SK-N-SH (cell line): Measurements from ENCODE around the gene VOPP1. TPM values are rescaled to one million over a fixed set of nuclear protein-coding genes. Genes with fewer than 3 reads are reported as not detected.

ENCODE experiments used
- CTCF ChIA-PET: fragments of 300-600, 350-600 bp; formaldehyde crosslinking; extraction: SDS; loops from one replicate; lab custom pipeline; 2021; lab: Yijun Ruan, JAX
- POLR2A ChIA-PET: fragments of 350-600 bp; sonication (Branson Sonifier 250); formaldehyde crosslinking; extraction: SDS; loops from one replicate; lab custom pipeline; 2020; ENCODE audit warnings: antibody characterized with exemption, inconsistent platforms; lab: Yijun Ruan, JAX
- DNase-seq: peaks from one replicate; pipeline ENCODE4 v3.0.0; 2012
- H2AFZ ChIP-seq: fragments of 200-600 bp; sonication (generic); 2 replicates; pipeline ENCODE4 v1.8.1; 2016; ENCODE audit warnings: antibody characterized with exemption, mild to moderate bottlenecking, low read depth
- H3F3A ChIP-seq: fragments of 200-600 bp; sonication (generic); replicated peaks from 2 replicates; pipeline ENCODE3; 2016; ENCODE audit warnings: antibody characterized with exemption, mild to moderate bottlenecking; ENCODE audit not compliant: insufficient read depth
- H3K27ac ChIP-seq, 2 experiments: fragments of 200-500 bp in 1 of 2; fragments of 200-600 bp in 1 of 2; sonication (Bioruptor generic) in 1 of 2; sonication (generic), shearing (Covaris generic) in 1 of 2; 2 replicates each; pipeline versions ENCODE4 v1.5.1 to v1.6.1; 2014 to 2016; ENCODE audit warnings: low read depth in 2 of 2, inconsistent platforms in 1 of 2, low read length in 1 of 2, mild to moderate bottlenecking in 1 of 2, mixed read lengths in 1 of 2
- H3K27me3 ChIP-seq: fragments of 200-600 bp; sonication (generic), shearing (Covaris generic); 2 replicates; pipeline ENCODE4 v1.6.1; 2016; ENCODE audit warnings: mixed run types; ENCODE audit not compliant: insufficient read depth
- H3K36me3 ChIP-seq, 2 experiments: fragments of 200-500 bp in 1 of 2; fragments of 200-600 bp in 1 of 2; sonication (Bioruptor generic) in 1 of 2; sonication (generic) in 1 of 2; replicated peaks in 1 of 2; 2 replicates each; pipeline versions ENCODE3 to v1.5.1; 2014 to 2016; ENCODE audit warnings: low read length in 1 of 2, mild to moderate bottlenecking in 1 of 2; ENCODE audit not compliant: insufficient read depth in 2 of 2, control insufficient read depth in 1 of 2
- H3K4me1 ChIP-seq, 2 experiments: fragments of 200-500 bp in 1 of 2; fragments of 200-600 bp in 1 of 2; sonication (Bioruptor generic) in 1 of 2; sonication (generic), shearing (Covaris generic) in 1 of 2; 2 replicates each; pipeline versions ENCODE4 v1.5.1 to v1.6.1; 2014 to 2016; ENCODE audit warnings: low read depth in 1 of 2, low read length in 1 of 2, mixed run types in 1 of 2; ENCODE audit not compliant: insufficient read depth in 2 of 2, control insufficient read depth in 1 of 2
- H3K4me2 ChIP-seq: fragments of 200-600 bp; sonication (generic), shearing (Covaris generic); 2 replicates; pipeline ENCODE4 v1.6.1; 2017; ENCODE audit warnings: mixed run types
- H3K4me3 ChIP-seq, 2 experiments: fragments of 200-500 bp in 1 of 2; fragments of 200-600 bp in 1 of 2; sonication (Bioruptor generic) in 1 of 2; sonication (generic), shearing (Covaris generic) in 1 of 2; 2 replicates each; pipeline versions ENCODE4 v1.5.1 to v1.8.1; 2014 to 2016; ENCODE audit warnings: low read depth in 2 of 2, inconsistent platforms in 1 of 2, low read length in 1 of 2, mild to moderate bottlenecking in 1 of 2, mixed read lengths in 1 of 2, moderate library complexity in 1 of 2
- H3K79me2 ChIP-seq: fragments of 200-600 bp; sonication (generic); 2 replicates; pipeline ENCODE4 v1.8.1; 2017; ENCODE audit warnings: mild to moderate bottlenecking; ENCODE audit not compliant: insufficient read depth
- H3K9ac ChIP-seq: fragments of 200-600 bp; sonication (generic); 2 replicates; pipeline ENCODE4 v1.6.1; 2017; ENCODE audit warnings: mixed run types
- H3K9me2 ChIP-seq: fragments of 200-600 bp; sonication (generic); 2 replicates; pipeline ENCODE4 v1.6.1; 2017; ENCODE audit warnings: mixed run types
- H3K9me3 ChIP-seq: fragments of 200-600 bp; sonication (generic); 2 replicates; pipeline ENCODE4 v1.6.1; 2017; ENCODE audit warnings: mixed run types, mild to moderate bottlenecking, moderate library complexity
- H4K20me1 ChIP-seq: fragments of 200-600 bp; sonication (generic); 2 replicates; pipeline ENCODE4 v1.6.1; 2017; ENCODE audit warnings: mild to moderate bottlenecking, mixed run types; ENCODE audit not compliant: insufficient read depth
- FOSL2 ChIP-seq: IDR thresholded peaks from 2 replicates; pipeline ENCODE4 v1.4.0; 2012; ENCODE audit warnings: low read depth, mild to moderate bottlenecking, moderate library complexity, borderline replicate concordance
- IRF3 ChIP-seq: fragments of 150-350 bp; IDR thresholded peaks from 2 replicates; pipeline ENCODE4 v1.6.1; 2016; ENCODE audit warnings: mild to moderate bottlenecking, low read depth, low read length
- MAX ChIP-seq: IDR thresholded peaks from 2 replicates; pipeline ENCODE4 v1.4.0; 2012; ENCODE audit warnings: low read depth
- MXI1 ChIP-seq: IDR thresholded peaks from 2 replicates; pipeline ENCODE4 v1.6.1; 2012; ENCODE audit warnings: mild to moderate bottlenecking, low read depth, low read length, improper control_type of control experiment
- TCF12 ChIP-seq: IDR thresholded peaks from 2 replicates; pipeline ENCODE4 v1.4.0; 2012
- TEAD4 ChIP-seq: IDR thresholded peaks from 2 replicates; pipeline ENCODE4 v1.4.0; 2012; ENCODE audit warnings: mild to moderate bottlenecking, borderline replicate concordance; ENCODE audit not compliant: insufficient read depth
- WGBS: methylation state at CpG from one replicate; pipeline ENCODE4 v1.1.6; 2017; ENCODE audit warnings: low lambda C conversion rate; 5-methylcytosine and 5-hydroxymethylcytosine counted together
- polyA plus RNA-seq, 3 experiments: library from polyadenylated mRNA; depleted of rRNA; stranded (reverse); fragments of >200 nt; gene quantifications; 2 replicates each; pipeline ENCODE4 v1.2.3, GENCODE V29; 2012

The VOPP1 gene
- polyA plus RNA-seq, 1 of the 3 experiments (the other 2 are of a cell fraction): 69.5 TPM

GRCh38 chr7:55554038-55554437, 18.3 kb downstream of the VOPP1 start (continued):
- TF ChIP-seq MXI1 (no peak), MAX (no peak), IRF3 (no peak)
- TF ChIP-seq, all 33 proteins: peak for 0

- peaks cover 15% of the 10 kb centered on the region for H3F3A ChIP-seq
- H3K9me3 ChIP-seq: no peaks in the 10 kb centered on the region
- CTCF ChIA-PET: interaction anchor here (0.7 to 1.6 kb wide), 3 partner anchors 32 to 298 kb away, joined by 3 to 6 read pairs (median 3); no protein-coding TSS in a partner anchor
- H3K4me2 ChIP-seq: peak overlapping the region; percentile 58
- no peak for TF ChIP-seq TEAD4
- no peak for TF ChIP-seq TCF12
- TF ChIP-seq FOSL2: no peak
- POLR2A ChIA-PET: no interaction called here
- peaks cover 36 to 51% of the 10 kb centered on the region in 2 experiments for H3K4me1 ChIP-seq
- H3K9ac ChIP-seq: no peak overlapping the region
- H3K9me2 ChIP-seq: no peaks in the 10 kb centered on the region
- DNase-seq: no peak
- H4K20me1 ChIP-seq: peaks cover 100% of the 10 kb centered on the region
- H3K27me3 ChIP-seq: no peaks in the 10 kb centered on the region
- no peak overlapping the region for H2AFZ ChIP-seq
- peaks cover 100% of the 10 kb centered on the region for H3K79me2 ChIP-seq
- peak overlapping the region in 1 of 2 experiments; percentile 64; a peak in 2 of 4 replicates for H3K27ac ChIP-seq
- peaks cover 5 to 27% of the 10 kb centered on the region in 2 experiments for H3K36me3 ChIP-seq
- H3K4me3 ChIP-seq: no peak overlapping the region
Measured at GRCh38 chr7:55553024-55553345, 19.3 kb downstream of the VOPP1 start.

GRCh38 chr7:55552320-55553023, 19.8 kb downstream of the VOPP1 start:
- H3K27ac ChIP-seq: peak overlapping the region in 1 of 2 experiments; percentile 64; a peak in 2 of 4 replicates
- no peaks in the 10 kb centered on the region for H3K9me3 ChIP-seq
- H3K36me3 ChIP-seq: peaks cover 5 to 27% of the 10 kb centered on the region in 2 experiments
- H2AFZ ChIP-seq: no peak overlapping the region
- H3K4me3 ChIP-seq: no peak overlapping the region
- peaks cover 39 to 48% of the 10 kb centered on the region in 2 experiments for H3K4me1 ChIP-seq
- peak overlapping the region; percentile 58 for H3K4me2 ChIP-seq
- peaks cover 15% of the 10 kb centered on the region for H3F3A ChIP-seq
- CTCF ChIA-PET: interaction anchor here (0.7 to 1.6 kb wide), 2 partner anchors 31 to 63 kb away, joined by 3 to 6 read pairs; no protein-coding TSS in a partner anchor
- peak; percentile 59; the same call in 1 of the 2 replicates for TF ChIP-seq FOSL2
- no peak for TF ChIP-seq MAX
- TF ChIP-seq, all 33 proteins: peak for 1
- WGBS: 79% methylated on average over 12 of the region's 13 CpGs
- no peaks in the 10 kb centered on the region for H3K9me2 ChIP-seq
- no peak for DNase-seq
- peaks cover 100% of the 10 kb centered on the region for H3K79me2 ChIP-seq
- peaks cover 100% of the 10 kb centered on the region for H4K20me1 ChIP-seq
- H3K27me3 ChIP-seq: no peaks in the 10 kb centered on the region
- POLR2A ChIA-PET: no interaction called here
- H3K9ac ChIP-seq: no peak overlapping the region
